Gastrocnemius medialis (tissue), 4 donors: ENCODE results near the gene ALKBH8. TPM values are rescaled to one million over a fixed set of nuclear protein-coding genes. Genes with fewer than 3 reads are reported as not detected.
"Not testable (repeated sequence)": the region's sequence is repeated elsewhere in the genome, so short reads cannot be mapped to it uniquely, and the experiment has no call there.

ENCODE experiments used
- ATAC-seq, 2 donors: fragments of 150-250 bp; one replicate each; pipeline ENCODE4 v1.9.1; 2016
- DNase-seq, 2 donors: peaks; one replicate each; pipeline ENCODE4 v3.0.0-alpha.2; 2019
- H3K27ac ChIP-seq, 4 donors: fragments of 200-600 bp; sonication (generic); 1 replicate in 1 of 4; 2 replicates in 3 of 4; pipeline ENCODE4 v1.5.1; 2016 to 2018; ENCODE audit warnings: mild to moderate bottlenecking in 2 of 4, moderate library complexity in 1 of 4
- H3K27me3 ChIP-seq, 3 donors: fragments of 200-600 bp; sonication (generic) in 2 of 3; 1 replicate in 1 of 3; 2 replicates in 2 of 3; pipeline versions ENCODE4 v1.5.1 to v1.6.0; 2016 to 2019; ENCODE audit warnings: mild to moderate bottlenecking in 1 of 3, moderate library complexity in 1 of 3
- H3K36me3 ChIP-seq, 2 donors: fragments of 200-600 bp; sonication (generic) in 1 of 2; one replicate each; pipeline ENCODE4 v1.5.1; 2017 to 2018
- H3K4me1 ChIP-seq, 2 donors: fragments of 200-600 bp; sonication (generic) in 1 of 2; one replicate each; pipeline ENCODE4 v1.5.1; 2016 to 2017; ENCODE audit warnings: mild to moderate bottlenecking in 2 of 2
- H3K4me3 ChIP-seq, 4 donors: fragments of 200-600 bp; sonication (generic) in 3 of 4; 1 replicate in 1 of 4; 2 replicates in 3 of 4; pipeline ENCODE4 v1.5.1; 2016 to 2019; ENCODE audit warnings: mild to moderate bottlenecking in 2 of 4
- H3K9me3 ChIP-seq, 3 donors: fragments of 200-600 bp; sonication (generic) in 2 of 3; 1 replicate in 1 of 3; 2 replicates in 2 of 3; pipeline ENCODE4 v1.5.1; 2016 to 2019
- POLR2A ChIP-seq, 2 donors: fragments of 450-650 bp; IDR thresholded peaks; one replicate each; pipeline ENCODE4 v1.6.1; 2017; ENCODE audit warnings: antibody characterized with exemption in 2 of 2, mild to moderate bottlenecking in 2 of 2, moderate library complexity in 2 of 2
- in situ Hi-C, 4 donors: fragments of 200-750 bp; cut with MboI; loops; one replicate each; pipeline versions ENCODE4 v1.15.0 to v1.8.0; 2017; ENCODE audit warnings: low sequenced_read_pairs in 4 of 4
- intact Hi-C: fragments of 100-400 bp; cut with DNase I; formaldehyde crosslinking; loops from one replicate; pipeline ENCODE4 v1.15.1; 2023; ENCODE audit warnings: low total_unique reads
- total RNA-seq, 4 donors: library from RNA; depleted of rRNA; stranded (reverse); fragments of >200 nt; gene quantifications; one replicate each; pipeline versions ENCODE4 v1.1.0 to v1.2.3, GENCODE V29; 2016
- TF ChIP-seq, protein P1 (sequence below), 5 experiments: fragments of 450-650 bp in 3 of 5; fragments of 200-600 bp in 2 of 5; sonication (generic) in 2 of 5; IDR thresholded peaks in 4 of 5; conservative IDR thresholded peaks in 1 of 5; 1 replicate in 4 of 5; 2 replicates in 1 of 5; pipeline ENCODE4 v1.5.1; 2016 to 2019; ENCODE audit warnings: antibody characterized with exemption in 5 of 5, mild to moderate bottlenecking in 3 of 5, moderate library complexity in 3 of 5

The ALKBH8 gene
- total RNA-seq, 4 donors from 2014 or later, result 5.4 to 8.1 (median 6.6) TPM

DNA sequence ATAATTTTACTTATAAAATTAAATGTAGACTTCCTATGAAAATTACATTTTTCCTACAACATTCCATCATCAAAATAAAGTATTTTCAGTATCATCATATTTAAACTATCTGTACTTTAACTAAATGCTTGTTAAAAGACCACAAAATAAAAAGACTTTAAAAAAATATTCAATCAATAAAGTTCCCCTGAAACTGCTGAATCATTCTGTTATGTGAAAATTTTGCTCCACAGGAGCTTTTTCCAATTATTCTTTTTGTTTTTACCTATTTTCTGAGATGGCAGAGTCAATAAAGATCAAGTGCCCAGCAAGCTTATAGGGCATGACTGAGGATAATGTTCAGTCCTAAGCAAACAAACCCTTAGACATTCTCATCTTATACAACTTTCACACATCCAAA, 27.3 kb downstream of the ALKBH8 start:
- H3K4me1 ChIP-seq, result no peaks in the 10 kb centered on the region
- intact Hi-C loops, result no loop called here
- H3K9me3 ChIP-seq, result no peaks in the 10 kb centered on the region
- ATAC-seq (no peak), DNase-seq (no peak)
- no peaks in the 10 kb centered on the region for H3K27me3 ChIP-seq
- no peak overlapping the region for H3K27ac ChIP-seq
- H3K36me3 ChIP-seq, result no peaks in the 10 kb centered on the region
- no peak overlapping the region for H3K4me3 ChIP-seq
- in situ Hi-C loops, result no loop called here
- TF ChIP-seq, protein P1, sequence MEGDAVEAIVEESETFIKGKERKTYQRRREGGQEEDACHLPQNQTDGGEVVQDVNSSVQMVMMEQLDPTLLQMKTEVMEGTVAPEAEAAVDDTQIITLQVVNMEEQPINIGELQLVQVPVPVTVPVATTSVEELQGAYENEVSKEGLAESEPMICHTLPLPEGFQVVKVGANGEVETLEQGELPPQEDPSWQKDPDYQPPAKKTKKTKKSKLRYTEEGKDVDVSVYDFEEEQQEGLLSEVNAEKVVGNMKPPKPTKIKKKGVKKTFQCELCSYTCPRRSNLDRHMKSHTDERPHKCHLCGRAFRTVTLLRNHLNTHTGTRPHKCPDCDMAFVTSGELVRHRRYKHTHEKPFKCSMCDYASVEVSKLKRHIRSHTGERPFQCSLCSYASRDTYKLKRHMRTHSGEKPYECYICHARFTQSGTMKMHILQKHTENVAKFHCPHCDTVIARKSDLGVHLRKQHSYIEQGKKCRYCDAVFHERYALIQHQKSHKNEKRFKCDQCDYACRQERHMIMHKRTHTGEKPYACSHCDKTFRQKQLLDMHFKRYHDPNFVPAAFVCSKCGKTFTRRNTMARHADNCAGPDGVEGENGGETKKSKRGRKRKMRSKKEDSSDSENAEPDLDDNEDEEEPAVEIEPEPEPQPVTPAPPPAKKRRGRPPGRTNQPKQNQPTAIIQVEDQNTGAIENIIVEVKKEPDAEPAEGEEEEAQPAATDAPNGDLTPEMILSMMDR (IDR thresholded peaks at IDR 0.05 in 4 of 5, conservative IDR thresholded peaks at IDR 0.05 in 1 of 5), result no peak
- no peak for TF ChIP-seq POLR2A (IDR thresholded peaks at IDR 0.05)

DNA sequence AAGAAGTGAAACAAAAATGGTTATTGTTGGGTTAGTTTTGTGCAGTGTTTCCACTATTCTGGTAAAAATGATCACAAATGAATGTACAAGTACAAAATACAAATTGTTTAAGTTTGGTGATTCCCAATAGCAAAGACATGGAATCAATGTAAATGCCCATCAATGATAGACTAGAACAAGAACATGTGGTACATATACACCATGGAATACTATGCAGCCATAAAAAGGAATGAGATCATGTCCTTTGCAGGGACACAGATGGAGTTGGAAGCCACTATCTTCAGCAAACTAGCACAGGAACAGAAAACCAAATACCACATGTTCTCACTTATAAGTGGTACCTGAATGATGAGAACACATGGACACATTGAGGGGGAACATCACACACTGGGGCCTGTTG, 28.4 kb downstream of the ALKBH8 start:
- H3K36me3 ChIP-seq, H3K9me3 ChIP-seq, H3K27ac ChIP-seq, in situ Hi-C loops, intact Hi-C loops, H3K27me3 ChIP-seq, DNase-seq, H3K4me1 ChIP-seq, H3K4me3 ChIP-seq, ATAC-seq: not testable (repeated sequence)

DNA sequence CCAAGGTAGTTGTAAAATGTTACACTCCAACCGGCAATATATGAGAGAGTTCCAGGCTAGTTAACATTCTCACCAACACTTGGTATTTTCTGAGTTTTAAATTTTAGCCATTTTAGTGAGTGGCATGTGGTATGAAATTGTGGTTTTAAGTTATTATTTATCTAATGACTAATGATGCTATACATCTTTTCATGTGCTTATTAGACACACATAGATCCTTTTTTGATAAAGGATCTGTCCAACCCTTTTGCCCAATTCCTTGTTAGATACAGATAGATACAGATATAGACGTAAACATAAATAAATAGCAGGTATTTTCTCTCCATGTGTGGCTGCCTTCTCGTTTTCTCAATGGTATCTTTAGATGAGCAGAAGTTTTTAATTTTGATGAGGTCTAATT, 39.3 kb downstream of the ALKBH8 start:
- Histone ChIP-seq H3K4me1 (no peaks in the 10 kb centered on the region), H3K36me3 (peaks cover 0 to 7% of the 10 kb centered on the region in 2 donors), H3K4me3 (no peak overlapping the region), H3K27me3 (no peaks in the 10 kb centered on the region), H3K27ac (no peak overlapping the region), H3K9me3 (no peaks in the 10 kb centered on the region)
- in situ Hi-C loops, result no loop called here
- no peak for TF ChIP-seq POLR2A (IDR thresholded peaks at IDR 0.05)
- TF ChIP-seq, protein P1 (IDR thresholded peaks at IDR 0.05 in 4 of 5, conservative IDR thresholded peaks at IDR 0.05 in 1 of 5), result no peak
- ATAC-seq, result no peak
- no peak for DNase-seq
- intact Hi-C loops, result no loop called here

DNA sequence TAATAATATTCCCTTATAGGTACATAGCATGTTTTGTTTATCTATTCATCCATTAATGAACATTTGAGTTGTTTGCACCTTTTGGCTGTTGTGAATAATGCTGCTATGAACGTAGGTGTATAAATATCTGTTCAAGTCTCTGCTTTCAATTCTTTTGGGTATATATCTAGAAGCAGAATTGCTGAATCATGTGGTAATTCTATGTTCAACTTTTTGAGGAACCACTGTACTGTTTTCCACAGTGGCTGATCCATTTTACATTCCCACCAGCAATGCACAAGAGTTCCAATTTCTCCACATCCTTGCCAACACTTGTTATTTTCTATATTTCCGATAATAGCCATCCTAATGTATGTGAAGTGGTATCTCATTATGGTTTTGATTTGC, 56.7 kb downstream of the ALKBH8 start:
- in situ Hi-C loops (no loop called here), intact Hi-C loops (no loop called here)
- no peak for DNase-seq

DNA sequence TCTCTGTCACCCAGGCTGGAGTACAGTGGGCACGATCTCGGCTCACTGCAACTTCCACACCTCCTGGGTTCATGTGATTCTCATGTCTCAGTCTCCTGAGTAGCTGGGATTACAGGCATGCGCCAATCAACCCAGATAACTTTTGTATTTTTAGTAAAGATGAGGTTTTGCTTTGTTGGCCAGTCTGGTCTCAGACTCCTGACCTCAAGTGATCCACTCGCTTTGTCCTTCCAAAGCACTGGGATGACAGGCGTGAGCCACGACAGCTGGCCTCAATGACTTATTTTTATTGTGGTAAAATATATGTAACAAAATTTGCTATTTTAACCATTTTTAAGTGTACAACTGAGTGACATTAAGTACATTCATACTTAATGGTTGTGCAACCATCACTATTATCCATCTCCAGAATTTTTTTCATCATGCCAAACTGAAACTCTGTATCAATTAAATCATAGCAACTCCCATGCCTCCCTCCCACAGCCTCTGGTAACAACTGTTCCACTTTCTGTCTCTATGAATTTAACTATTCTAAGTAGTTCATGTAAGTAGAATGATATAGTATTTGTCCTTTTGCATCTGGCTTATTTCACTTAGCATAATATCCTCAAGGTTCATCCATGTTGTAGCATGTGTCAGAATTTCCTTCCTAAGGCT, 57.2 kb downstream of the ALKBH8 start:
- Histone ChIP-seq H3K4me3 (no peak overlapping the region), H3K36me3 (peaks cover 0 to 19% of the 10 kb centered on the region in 2 donors), H3K9me3 (no peaks in the 10 kb centered on the region), H3K4me1 (peaks cover 10 to 14% of the 10 kb centered on the region in 2 donors), H3K27ac (no peak overlapping the region), H3K27me3 (no peaks in the 10 kb centered on the region)
- TF ChIP-seq, protein P1 (IDR thresholded peaks at IDR 0.05 in 4 of 5, conservative IDR thresholded peaks at IDR 0.05 in 1 of 5), result no peak
- TF ChIP-seq POLR2A (IDR thresholded peaks at IDR 0.05), result no peak
- in situ Hi-C loops, result no loop called here
- ATAC-seq (no peak), DNase-seq (no peak)
- intact Hi-C loops, result no loop called here

More for the DNA sequence above, 56.7 kb downstream of the ALKBH8 start:
- Histone ChIP-seq H3K4me1 (peaks cover 10 to 14% of the 10 kb centered on the region in 2 donors), H3K27ac (no peak overlapping the region), H3K27me3 (no peaks in the 10 kb centered on the region), H3K9me3 (no peaks in the 10 kb centered on the region), H3K4me3 (no peak overlapping the region), H3K36me3 (peaks cover 0 to 19% of the 10 kb centered on the region in 2 donors)
- no peak for ATAC-seq
- TF ChIP-seq POLR2A (IDR thresholded peaks at IDR 0.05), result no peak
- TF ChIP-seq, protein P1 (IDR thresholded peaks at IDR 0.05 in 4 of 5, conservative IDR thresholded peaks at IDR 0.05 in 1 of 5), result no peak
